Endometrial microvascular endothelial cells (primary cell): ENCODE results near the gene RGS8. TPM values are rescaled to one million over a fixed set of nuclear protein-coding genes. Genes with fewer than 3 reads are reported as not detected.
"Not testable (repeated sequence)": the region's sequence is repeated elsewhere in the genome, so short reads cannot be mapped to it uniquely, and the experiment has no call there.

Source experiments
- in situ Hi-C: cut with HindIII; loops from 2 replicates; pipeline ENCODE4 v1.10.0; 2017; ENCODE audit warnings: low sequenced_read_pairs, low pct_unique_long_range_greater_than_20kb; ENCODE audit errors: inconsistent ontology term
- total RNA-seq: library from RNA; depleted of rRNA; stranded (reverse); fragments of >200 nt; gene quantifications from one replicate; pipeline ENCODE4 v1.2.3, GENCODE V29; 2015; ENCODE audit errors: inconsistent ontology term

Gene RGS8
- total RNA-seq, 1 donor from 2014 or later = not detected

- in situ Hi-C loops = no loop called here
These were observed 20.3 kb upstream of the RGS8 start for GRCh38 chr1:182704677-182705076.

DNA sequence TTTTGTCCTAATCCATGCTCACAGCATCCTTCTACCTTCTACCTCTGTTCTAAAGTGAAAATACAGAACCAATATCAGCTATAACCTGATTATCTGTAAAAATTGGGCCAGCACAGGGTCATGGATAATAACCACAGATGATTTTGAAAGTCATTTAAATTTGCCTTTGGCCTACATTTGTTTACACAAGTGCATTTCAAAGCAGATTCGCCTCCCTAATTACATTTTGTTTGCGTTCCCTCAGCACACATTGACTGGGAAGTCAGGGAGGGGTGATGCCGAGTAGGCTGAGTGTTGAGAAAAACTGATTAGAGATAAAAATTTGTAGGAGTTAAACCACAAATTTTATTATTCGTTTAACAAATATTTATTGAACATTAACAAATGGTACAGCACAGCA is 19.2 kb upstream of the RGS8 start:
- in situ Hi-C loops = no loop called here

GRCh38 chr1:182702826-182703524 is 18.6 kb upstream of the RGS8 start:
- in situ Hi-C loops = no loop called here

GRCh38 chr1:182700351-182700709 is 15.9 kb upstream of the RGS8 start:
- in situ Hi-C loops = no loop called here

DNA sequence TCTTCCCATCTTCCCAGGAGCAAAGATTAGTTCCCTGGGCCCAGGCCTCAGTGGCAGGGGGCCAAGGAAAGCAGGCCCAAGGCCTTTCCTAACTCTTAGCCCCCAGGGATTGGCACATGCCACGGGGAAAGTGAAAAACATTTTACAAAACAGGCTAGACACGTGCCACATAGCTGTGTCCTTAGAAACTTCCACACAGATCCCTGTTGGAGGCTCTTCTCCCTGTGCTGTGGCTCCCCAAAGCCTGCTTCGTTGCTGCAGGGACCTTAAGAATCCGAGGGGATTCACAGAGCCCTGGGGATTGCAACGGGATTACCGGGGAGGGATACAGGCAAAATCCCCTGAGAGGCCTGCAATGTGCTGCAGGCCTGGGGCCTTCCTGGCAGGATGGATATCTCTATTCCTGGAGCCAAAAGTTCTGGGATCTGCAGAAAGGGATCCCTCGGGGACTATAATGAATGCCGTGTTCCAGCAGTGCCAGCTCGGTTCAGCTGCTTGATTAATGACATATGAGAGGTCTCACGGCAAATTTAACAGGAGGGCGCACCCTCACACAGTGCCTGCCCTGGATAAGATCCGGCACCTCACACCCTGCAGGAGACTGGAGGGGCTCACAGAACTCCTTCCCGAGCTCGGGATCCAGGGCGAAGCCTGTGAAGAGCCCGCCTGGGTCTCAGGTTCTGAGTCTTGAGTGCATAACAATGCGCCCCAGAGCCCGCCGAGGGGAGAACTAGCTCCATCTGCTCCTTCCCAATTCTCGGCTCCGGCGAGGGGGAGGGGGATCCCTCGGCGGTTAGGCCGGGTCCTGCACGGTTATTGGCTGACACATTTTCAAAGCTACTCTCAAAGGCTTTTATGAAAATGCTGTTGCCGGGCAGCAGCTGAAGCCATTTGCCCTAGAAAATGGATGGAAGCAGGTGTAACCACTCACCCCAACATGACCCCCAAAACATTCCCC is 15.3 kb upstream of the RGS8 start:
- in situ Hi-C loops = no loop called here

GRCh38 chr1:182698971-182699370 is 14.6 kb upstream of the RGS8 start:
- in situ Hi-C loops = no loop called here

GRCh38 chr1:182693139-182693538 is 8.8 kb upstream of the RGS8 start:
- in situ Hi-C loops = not testable (repeated sequence)

DNA sequence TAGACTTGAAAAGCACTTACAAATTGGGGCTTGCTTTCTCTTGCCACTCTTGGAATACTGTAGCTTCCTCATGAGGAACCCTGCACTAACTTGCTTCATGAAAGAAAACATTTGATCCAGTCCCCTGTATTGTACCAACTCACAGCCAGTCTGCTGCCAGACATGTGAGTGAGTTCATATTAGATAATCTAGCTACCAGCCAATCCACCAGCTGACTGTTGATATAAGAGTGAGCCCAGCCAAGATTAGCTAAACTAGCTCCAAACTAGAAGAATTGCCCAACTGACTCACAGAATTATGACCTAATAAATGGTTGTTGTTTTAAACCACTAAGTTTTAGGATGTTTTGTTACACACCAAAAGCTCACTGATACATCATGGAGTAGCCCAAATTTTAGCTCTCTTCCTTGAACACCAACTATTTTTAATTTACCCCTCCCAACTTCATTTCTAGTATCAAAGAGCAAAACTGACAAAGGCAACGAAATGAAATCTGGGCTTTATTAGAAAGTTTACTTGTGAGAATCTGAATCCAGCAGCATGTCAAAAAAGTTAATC is 6.6 kb upstream of the RGS8 start:
- in situ Hi-C loops = no loop called here

DNA sequence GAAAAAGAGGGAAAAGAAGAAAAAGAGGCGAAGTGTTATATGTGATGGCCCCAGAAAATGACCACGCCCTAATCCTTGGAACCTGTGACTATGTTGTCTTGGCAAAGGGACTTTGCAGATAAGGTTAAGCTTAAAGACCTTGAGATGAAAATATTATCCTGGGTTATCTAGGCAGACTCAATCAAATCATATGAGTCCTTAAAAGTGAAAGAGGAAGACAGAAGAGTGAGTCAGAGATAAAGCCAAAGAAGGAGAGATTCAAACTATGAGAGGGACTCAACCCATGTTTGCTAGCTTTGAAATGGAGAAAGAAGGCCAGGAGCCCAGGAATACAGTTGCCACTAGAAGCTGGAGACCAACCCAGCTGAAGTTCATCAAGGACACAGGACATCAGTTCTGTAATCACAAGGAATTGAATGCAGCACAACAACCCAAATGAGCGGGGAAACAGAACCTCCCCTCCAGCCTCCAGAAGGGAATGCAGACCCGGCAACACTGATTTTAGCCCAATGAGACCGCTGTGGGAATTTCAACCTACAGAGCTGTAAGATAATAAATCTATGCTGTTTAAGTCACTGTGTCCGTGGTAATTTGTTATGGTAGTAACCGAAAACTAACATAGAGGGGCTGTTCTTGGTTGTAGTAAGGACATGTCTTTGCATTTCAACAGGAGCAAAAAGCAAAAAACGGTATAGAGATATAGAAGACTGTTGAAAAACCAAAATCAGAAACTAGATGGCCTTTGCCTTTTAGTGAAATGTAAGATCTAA is 4.2 kb upstream of the RGS8 start:
- in situ Hi-C loops = no loop called here

DNA sequence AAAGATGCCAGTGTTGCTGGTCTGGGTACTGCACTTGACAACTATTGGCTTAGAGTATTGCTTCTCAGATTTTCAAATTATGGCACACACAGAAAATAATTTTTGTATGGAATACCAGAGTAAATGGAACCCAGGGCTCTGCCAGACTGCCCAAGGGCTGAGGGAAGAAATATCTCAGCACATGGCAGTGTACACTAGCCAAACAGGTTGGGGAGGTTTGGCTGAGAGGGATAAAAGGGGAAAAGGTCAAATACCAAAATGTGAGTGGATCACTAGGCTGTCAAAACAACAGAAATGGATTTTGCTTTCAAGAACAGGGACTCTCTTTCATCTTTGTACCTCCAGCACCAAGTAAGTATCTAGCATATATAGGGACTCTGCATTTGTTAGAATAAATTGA is 3.0 kb upstream of the RGS8 start:
- in situ Hi-C loops = no loop called here

DNA sequence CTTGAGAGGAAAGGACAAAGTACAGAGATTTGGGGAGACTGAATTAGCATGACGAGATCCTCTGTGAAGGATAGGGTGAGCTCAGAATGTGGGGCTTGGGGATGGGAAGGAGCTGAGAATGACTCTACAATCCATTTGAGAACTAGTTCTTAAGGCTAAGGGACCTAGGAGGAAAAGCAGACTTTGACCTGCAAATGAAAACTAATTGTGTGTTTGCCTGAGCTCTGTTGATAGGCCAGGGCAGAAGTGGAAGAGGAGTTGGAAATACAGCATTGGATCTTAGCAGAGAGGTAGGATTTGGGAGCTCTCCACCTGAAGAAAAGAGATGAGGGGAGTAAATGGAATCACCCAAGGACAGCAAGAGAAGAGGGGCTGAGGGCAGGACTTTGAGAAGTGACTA is 2.1 kb upstream of the RGS8 start:
- in situ Hi-C loops = no loop called here

GRCh38 chr1:182685215-182685614 is 828 bp upstream of the RGS8 start:
- in situ Hi-C loops = no loop called here

- in situ Hi-C loops = no loop called here
These were observed 1.4 kb downstream of the RGS8 start for GRCh38 chr1:182682898-182683501.

- in situ Hi-C loops = no loop called here
These were observed 2.0 kb downstream of the RGS8 start for GRCh38 chr1:182682406-182682805.

GRCh38 chr1:182681568-182681912 is 2.8 kb downstream of the RGS8 start:
- in situ Hi-C loops = no loop called here

DNA sequence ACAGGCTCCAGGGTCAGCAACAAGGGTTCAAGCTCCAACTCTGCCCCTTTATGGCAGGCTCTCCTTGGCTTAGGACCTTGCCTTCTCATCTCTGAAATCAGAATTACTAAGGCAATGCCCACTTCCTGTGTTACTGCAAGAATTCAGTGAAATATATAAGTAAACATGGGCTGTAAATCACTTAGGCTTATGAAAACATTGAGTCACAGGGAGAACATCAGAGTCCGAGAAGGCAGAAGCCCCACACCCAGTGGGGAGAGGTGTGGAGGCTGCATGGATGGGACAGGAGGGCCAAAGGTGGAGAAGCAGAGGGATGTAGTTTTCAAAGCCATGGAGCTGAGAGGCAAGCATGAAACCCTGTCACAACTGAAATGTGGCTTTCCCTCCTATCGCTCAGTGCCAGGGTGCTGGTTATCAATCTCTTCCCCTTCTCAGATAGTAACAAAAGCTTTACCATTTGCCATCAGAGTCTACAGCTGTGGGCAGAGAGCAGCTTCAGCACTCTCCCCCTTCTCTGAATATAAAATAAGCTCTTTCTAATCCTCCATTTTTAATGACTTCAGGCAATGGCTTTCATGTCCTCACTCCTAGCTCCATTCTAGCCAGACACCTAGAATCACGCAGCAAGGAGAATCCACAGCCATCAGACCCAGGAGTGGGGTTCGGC is 3.4 kb downstream of the RGS8 start:
- in situ Hi-C loops = no loop called here

DNA sequence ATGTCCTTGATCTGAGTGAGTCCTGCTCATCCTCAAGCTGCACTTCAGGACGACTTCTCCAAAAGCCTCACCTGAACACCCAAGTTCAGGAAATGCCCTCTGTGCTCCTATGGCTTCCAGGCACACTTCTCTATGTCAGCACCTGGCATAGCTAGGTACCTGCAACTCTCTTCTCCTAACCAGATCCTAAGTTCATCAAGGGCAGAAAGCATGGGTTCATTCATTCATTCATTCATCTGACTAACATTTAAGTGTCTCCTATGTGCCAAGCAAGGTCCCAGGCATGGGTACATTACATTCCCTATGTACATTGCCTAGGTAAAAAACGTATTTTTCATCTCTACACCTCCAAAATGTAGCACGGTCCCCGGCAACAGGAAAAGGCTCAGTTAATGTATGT is 4.0 kb downstream of the RGS8 start:
- in situ Hi-C loops = no loop called here

GRCh38 chr1:182679684-182680083 is 4.7 kb downstream of the RGS8 start:
- in situ Hi-C loops = no loop called here
